ENCODE measurements around the gene TLCD2.
"Not testable (repeated sequence)": the region's sequence is repeated elsewhere in the genome, so short reads cannot be mapped to it uniquely, and the experiment has no call there.

Gene TLCD2

GRCh38 chr17:1735834-1736347 is 25.7 kb upstream of the TLCD2 start:
- no peak for DNase-seq (ENCODE audit: low read depth)

GRCh38 chr17:1735418-1735817 is 25.2 kb upstream of the TLCD2 start:
- no peak for DNase-seq (ENCODE audit: low read depth)

GRCh38 chr17:1733759-1734158 is 23.6 kb upstream of the TLCD2 start:
- no peak for DNase-seq (ENCODE audit: low read depth)

GRCh38 chr17:1732833-1733321 is 22.7 kb upstream of the TLCD2 start:
- no peak for DNase-seq (ENCODE audit: low read depth)

GRCh38 chr17:1732241-1732832 is 22.2 kb upstream of the TLCD2 start:
- no peak for DNase-seq (ENCODE audit: low read depth)

- no peak for DNase-seq (ENCODE audit: low read depth)
Measured at GRCh38 chr17:1731194-1731506, 21.0 kb upstream of the TLCD2 start.

- no peak for DNase-seq (ENCODE audit: low read depth)
Measured at GRCh38 chr17:1730326-1731193, 20.4 kb upstream of the TLCD2 start.

- DNase-seq (ENCODE audit: low read depth): no peak
Measured at GRCh38 chr17:1729966-1730325, 19.8 kb upstream of the TLCD2 start.

GRCh38 chr17:1727876-1728630 is 17.9 kb upstream of the TLCD2 start:
- DNase-seq (ENCODE audit: low read depth): no peak

GRCh38 chr17:1727258-1727789 is 17.1 kb upstream of the TLCD2 start:
- no peak for DNase-seq (ENCODE audit: low read depth)

GRCh38 chr17:1726626-1727257 is 16.6 kb upstream of the TLCD2 start:
- no peak for DNase-seq (ENCODE audit: low read depth)

- DNase-seq (ENCODE audit: low read depth): no peak
Measured at GRCh38 chr17:1725642-1726511, 15.7 kb upstream of the TLCD2 start.

GRCh38 chr17:1724869-1725641 is 14.9 kb upstream of the TLCD2 start:
- no peak for DNase-seq (ENCODE audit: low read depth)

- DNase-seq (ENCODE audit: low read depth): peak; percentile 83
Measured at GRCh38 chr17:1724351-1724868, 14.2 kb upstream of the TLCD2 start, which contains the start of gene WDR81. WDR81 (plus strand) TSS chr17:1724704; CDS start chr17:1724960, 256 bp downstream.

- not testable (repeated sequence) for DNase-seq (ENCODE audit: low read depth)
Measured at GRCh38 chr17:1722022-1722421, 11.8 kb upstream of the TLCD2 start.

GRCh38 chr17:1720856-1721386 is 10.7 kb upstream of the TLCD2 start:
- peak; percentile 56 for DNase-seq (ENCODE audit: low read depth)

GRCh38 chr17:1718362-1719165 is 8.4 kb upstream of the TLCD2 start:
- DNase-seq (ENCODE audit: low read depth): no peak

GRCh38 chr17:1716912-1717695 is 6.9 kb upstream of the TLCD2 start:
- peak; percentile 76 for DNase-seq (ENCODE audit: low read depth)
